DOHH2 (cell line): ENCODE data around the gene DNM1.

Experiments used
- H3F3A ChIP-seq: fragments of 200-600 bp; sonication (generic), shearing (Covaris generic); 2 replicates; pipeline ENCODE4 v1.6.0; 2016; ENCODE audit warnings: antibody characterized with exemption, mild to moderate bottlenecking; ENCODE audit not compliant: control insufficient read depth, insufficient read depth
- H3K27ac ChIP-seq: fragments of 200-600 bp; sonication (generic); 2 replicates; pipeline ENCODE4 v1.5.1; 2014; ENCODE audit warnings: low read depth, mild to moderate bottlenecking, low read length, moderate library complexity
- H3K27me3 ChIP-seq: fragments of 200-600 bp; sonication (generic); 2 replicates; pipeline ENCODE4 v1.6.1; 2014; ENCODE audit warnings: mild to moderate bottlenecking, low read length, mixed read lengths; ENCODE audit not compliant: control insufficient read depth
- H3K36me3 ChIP-seq: fragments of 200-600 bp; sonication (generic); 2 replicates; pipeline ENCODE4 v1.6.1; 2014; ENCODE audit warnings: mild to moderate bottlenecking, low read length, moderate library complexity, mixed read lengths; ENCODE audit not compliant: control insufficient read depth
- H3K4me1 ChIP-seq: fragments of 200-600 bp; sonication (generic); 2 replicates; pipeline ENCODE4 v1.6.1; 2014; ENCODE audit warnings: mild to moderate bottlenecking, low read length, mixed read lengths; ENCODE audit not compliant: control insufficient read depth
- H3K4me2 ChIP-seq: fragments of 200-600 bp; sonication (generic); 2 replicates; pipeline ENCODE4 v1.6.0; 2014; ENCODE audit warnings: mild to moderate bottlenecking, low read length, moderate library complexity
- H3K4me3 ChIP-seq: fragments of 200-600 bp; sonication (generic); 2 replicates; pipeline ENCODE4 v1.5.1; 2014; ENCODE audit warnings: mild to moderate bottlenecking, low read length, mixed read lengths
- H3K79me2 ChIP-seq: fragments of 200-600 bp; sonication (generic); 2 replicates; pipeline ENCODE4 v1.6.1; 2014; ENCODE audit warnings: mild to moderate bottlenecking, low read length, mixed read lengths; ENCODE audit not compliant: control insufficient read depth
- H3K9me2 ChIP-seq: fragments of 200-600 bp; sonication (generic); replicated peaks from 2 replicates; pipeline ENCODE4 v1.6.1; 2014; ENCODE audit warnings: mild to moderate bottlenecking, low read length, mixed read lengths; ENCODE audit not compliant: control insufficient read depth
- H3K9me3 ChIP-seq: fragments of 200-600 bp; sonication (generic); 2 replicates; pipeline ENCODE4 v1.6.1; 2014; ENCODE audit warnings: antibody characterized with exemption, low read length, mixed read lengths; ENCODE audit not compliant: control insufficient read depth, insufficient read depth
- H4K20me1 ChIP-seq: fragments of 200-600 bp; sonication (generic); 2 replicates; pipeline ENCODE4 v1.6.0; 2014; ENCODE audit warnings: low read depth, mild to moderate bottlenecking, antibody characterized with exemption, low read length, moderate library complexity; ENCODE audit not compliant: control insufficient read depth, insufficient read depth
- EZH2phosphoT487 ChIP-seq: fragments of 200-600 bp; sonication (generic); IDR thresholded peaks from 2 replicates; pipeline ENCODE4 v1.6.1; 2017; ENCODE audit warnings: borderline replicate concordance, mild to moderate bottlenecking, antibody characterized with exemption, low read length, moderate library complexity, mixed read lengths
- TF ChIP-seq, protein P1 (sequence below): fragments of 200-600 bp; sonication (generic); IDR thresholded peaks from one replicate; pipeline ENCODE4 v1.5.1; 2014; ENCODE audit warnings: antibody characterized with exemption, mild to moderate bottlenecking, low read depth, low read length; ENCODE audit not compliant: poor library complexity, severe bottlenecking

DNM1 gene

GRCh38 chr9:128182893-128183588 is 20.1 kb upstream of the DNM1 start:
- no peak for TF ChIP-seq EZH2phosphoT487
- TF ChIP-seq, protein P1, sequence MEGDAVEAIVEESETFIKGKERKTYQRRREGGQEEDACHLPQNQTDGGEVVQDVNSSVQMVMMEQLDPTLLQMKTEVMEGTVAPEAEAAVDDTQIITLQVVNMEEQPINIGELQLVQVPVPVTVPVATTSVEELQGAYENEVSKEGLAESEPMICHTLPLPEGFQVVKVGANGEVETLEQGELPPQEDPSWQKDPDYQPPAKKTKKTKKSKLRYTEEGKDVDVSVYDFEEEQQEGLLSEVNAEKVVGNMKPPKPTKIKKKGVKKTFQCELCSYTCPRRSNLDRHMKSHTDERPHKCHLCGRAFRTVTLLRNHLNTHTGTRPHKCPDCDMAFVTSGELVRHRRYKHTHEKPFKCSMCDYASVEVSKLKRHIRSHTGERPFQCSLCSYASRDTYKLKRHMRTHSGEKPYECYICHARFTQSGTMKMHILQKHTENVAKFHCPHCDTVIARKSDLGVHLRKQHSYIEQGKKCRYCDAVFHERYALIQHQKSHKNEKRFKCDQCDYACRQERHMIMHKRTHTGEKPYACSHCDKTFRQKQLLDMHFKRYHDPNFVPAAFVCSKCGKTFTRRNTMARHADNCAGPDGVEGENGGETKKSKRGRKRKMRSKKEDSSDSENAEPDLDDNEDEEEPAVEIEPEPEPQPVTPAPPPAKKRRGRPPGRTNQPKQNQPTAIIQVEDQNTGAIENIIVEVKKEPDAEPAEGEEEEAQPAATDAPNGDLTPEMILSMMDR = no peak
- H3K9me2 ChIP-seq = no peaks in the 10 kb centered on the region
- H3K4me3 ChIP-seq = no peak overlapping the region
- no peaks in the 10 kb centered on the region for H3K4me1 ChIP-seq
- peaks cover 2% of the 10 kb centered on the region; the same call in 1 of the 2 replicates for H3K79me2 ChIP-seq
- H4K20me1 ChIP-seq = no peaks in the 10 kb centered on the region
- H3F3A ChIP-seq = no peaks in the 10 kb centered on the region; the same call in 1 of the 2 replicates
- H3K27ac ChIP-seq = no peak overlapping the region
- no peak overlapping the region for H3K4me2 ChIP-seq
- H3K36me3 ChIP-seq = peaks cover 69% of the 10 kb centered on the region
- no peaks in the 10 kb centered on the region for H3K27me3 ChIP-seq
- H3K9me3 ChIP-seq = peaks cover 14% of the 10 kb centered on the region; the same call in 1 of the 2 replicates

DNA sequence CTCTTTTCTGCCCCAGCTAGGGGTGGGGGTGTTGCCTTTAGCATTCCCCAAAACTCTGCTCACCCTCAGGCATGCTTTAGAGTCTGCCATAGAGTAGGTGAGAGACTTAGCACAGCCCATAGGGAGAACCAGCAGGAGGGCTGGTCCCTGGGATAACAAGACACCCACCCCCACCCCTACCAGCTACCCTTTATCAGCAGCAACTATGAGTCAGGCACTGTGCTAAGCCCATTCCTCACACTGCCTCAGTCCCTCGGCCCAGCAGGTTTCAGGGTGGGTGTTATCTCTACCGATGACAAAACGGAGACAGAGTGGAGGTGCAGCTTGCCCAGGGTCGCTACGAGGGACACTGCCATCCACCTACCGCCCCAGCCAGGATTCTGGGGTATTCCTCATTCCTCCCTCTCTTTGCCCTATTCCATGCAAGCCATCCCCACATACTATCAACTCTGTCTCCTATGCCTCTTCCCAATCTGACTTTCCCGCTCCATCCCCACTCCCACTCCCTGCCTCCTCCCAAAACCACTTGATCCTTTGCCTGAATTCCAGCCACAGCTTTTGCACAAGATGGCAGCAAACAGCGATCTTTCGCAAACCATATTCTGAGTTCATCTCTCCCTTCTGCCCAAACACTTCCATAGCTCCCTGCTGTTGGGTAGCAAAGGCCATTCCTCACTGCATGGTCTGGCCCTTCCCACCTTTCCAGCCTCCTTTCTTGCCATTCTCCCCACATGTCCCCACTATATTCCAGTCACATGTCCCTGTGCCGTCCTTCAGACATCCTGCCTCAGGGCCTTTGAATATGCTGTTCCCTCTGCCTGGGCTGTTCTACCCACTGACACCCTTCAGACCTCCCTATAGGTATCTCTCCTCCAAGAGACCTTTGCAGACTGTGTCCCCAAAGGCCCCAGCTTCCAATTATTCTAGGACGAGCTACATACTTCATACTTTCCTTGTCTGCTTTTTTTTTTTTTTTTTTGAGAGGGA is 16.9 kb upstream of the DNM1 start:
- H3K9me3 ChIP-seq = no peaks in the 10 kb centered on the region
- TF ChIP-seq, protein P1 = no peak
- no peak for TF ChIP-seq EZH2phosphoT487
- H3K4me1 ChIP-seq = peaks cover 10% of the 10 kb centered on the region
- no peak overlapping the region for H3K27ac ChIP-seq
- H3K9me2 ChIP-seq = no peaks in the 10 kb centered on the region
- no peaks in the 10 kb centered on the region for H4K20me1 ChIP-seq
- no peak overlapping the region for H3K4me2 ChIP-seq
- peaks cover 17% of the 10 kb centered on the region for H3K79me2 ChIP-seq
- no peak overlapping the region for H3K4me3 ChIP-seq
- H3F3A ChIP-seq = no peaks in the 10 kb centered on the region; the same call in 1 of the 2 replicates
- H3K36me3 ChIP-seq = peaks cover 55% of the 10 kb centered on the region
- H3K27me3 ChIP-seq = no peaks in the 10 kb centered on the region

- TF ChIP-seq EZH2phosphoT487 = no peak
- TF ChIP-seq, protein P1 = no peak
- no peaks in the 10 kb centered on the region for H3K9me2 ChIP-seq
- H3K4me2 ChIP-seq = no peak overlapping the region
- peaks cover 10% of the 10 kb centered on the region for H3K4me1 ChIP-seq
- H4K20me1 ChIP-seq = no peaks in the 10 kb centered on the region
- no peak overlapping the region for H3K4me3 ChIP-seq
- no peaks in the 10 kb centered on the region for H3K9me3 ChIP-seq
- H3K36me3 ChIP-seq = peaks cover 54% of the 10 kb centered on the region
- H3K27ac ChIP-seq = no peak overlapping the region
- H3K79me2 ChIP-seq = peaks cover 17% of the 10 kb centered on the region
- H3F3A ChIP-seq = no peaks in the 10 kb centered on the region; the same call in 1 of the 2 replicates
- H3K27me3 ChIP-seq = no peaks in the 10 kb centered on the region
These were observed 15.8 kb upstream of the DNM1 start for GRCh38 chr9:128187361-128187760.
